ENCODE results near the gene ANO2.
"Not testable (repeated sequence)": the region's sequence is repeated elsewhere in the genome, so short reads cannot be mapped to it uniquely, and the experiment has no call there.

Gene ANO2

DNA sequence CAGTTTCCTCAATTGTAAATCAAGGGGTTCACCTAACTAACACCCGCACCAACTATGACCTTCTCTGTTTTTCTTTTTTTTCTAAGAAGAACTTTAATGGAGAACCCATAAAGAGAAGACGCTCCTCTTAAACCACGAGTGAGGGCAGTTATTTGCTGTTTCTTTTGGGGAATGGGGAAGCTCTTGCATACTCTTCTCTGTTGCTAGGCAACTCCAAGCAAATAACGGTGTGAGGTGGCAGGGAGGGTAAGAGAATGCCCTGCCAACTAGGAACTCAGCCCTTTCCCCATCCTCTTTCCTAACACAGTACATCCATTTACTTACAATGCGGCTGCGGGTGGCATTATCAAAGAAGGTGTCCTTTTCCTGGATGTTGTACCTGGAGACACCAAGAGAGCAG, 114.9 kb downstream of the ANO2 start:
- DNase-seq (ENCODE audit: low read depth), result no peak
- H3K4me3 ChIP-seq (ENCODE audit: control insufficient read depth, low read depth, low read length), result no peak overlapping the region
- no peak for TF ChIP-seq CTCF (IDR thresholded peaks at IDR 0.05; ENCODE audit: control insufficient read depth, insufficient read depth, low read depth, low read length, missing control alignments)

GRCh38 chr12:5827591-5827990, 117.5 kb downstream of the ANO2 start:
- no peak for DNase-seq (ENCODE audit: low read depth)
- TF ChIP-seq CTCF (IDR thresholded peaks at IDR 0.05; ENCODE audit: control insufficient read depth, insufficient read depth, low read depth, low read length, missing control alignments), result no peak
- no peak overlapping the region for H3K4me3 ChIP-seq (ENCODE audit: control insufficient read depth, low read depth, low read length)

DNA sequence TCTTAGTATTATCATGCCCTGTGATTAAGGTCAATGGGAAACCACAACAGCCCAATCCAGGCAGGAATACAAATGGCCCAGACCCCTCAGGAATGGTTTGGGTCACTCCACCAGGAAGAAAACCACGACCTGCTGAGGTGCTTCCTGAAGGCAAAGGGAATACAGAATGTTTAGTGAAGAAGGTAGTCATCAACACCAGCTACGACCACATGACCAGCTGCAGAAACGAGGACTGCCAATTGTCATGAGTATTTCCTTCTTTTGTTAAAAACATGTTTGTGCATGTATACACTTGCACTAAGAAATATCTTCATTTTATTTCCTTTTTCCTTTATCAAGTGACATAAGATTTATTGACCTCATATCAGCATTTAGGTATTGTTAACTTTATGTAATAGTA, 119.3 kb downstream of the ANO2 start:
- H3K4me3 ChIP-seq (ENCODE audit: control insufficient read depth, low read depth, low read length); DNase-seq (ENCODE audit: low read depth): not testable (repeated sequence)

DNA sequence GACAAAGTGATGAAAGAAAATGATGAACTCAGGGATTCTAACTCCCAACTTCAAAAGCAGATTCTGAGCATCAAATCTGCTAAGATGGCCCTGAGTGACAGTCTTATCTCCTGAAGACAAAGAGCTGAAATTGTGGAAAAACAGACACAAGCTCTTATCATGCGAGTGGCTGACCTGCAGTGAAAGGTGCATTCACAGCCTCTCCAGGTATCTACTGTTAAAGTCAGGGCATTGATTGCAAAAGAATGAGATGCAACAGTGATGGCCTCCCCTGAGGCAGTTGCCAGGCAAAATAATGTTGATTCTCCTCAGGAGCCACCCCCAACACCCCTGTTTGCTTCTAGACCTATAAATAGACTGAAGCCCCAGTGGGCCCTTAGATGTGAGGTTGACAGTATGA, 126.2 kb downstream of the ANO2 start:
- not testable (repeated sequence) for H3K4me3 ChIP-seq (ENCODE audit: control insufficient read depth, low read depth, low read length); DNase-seq (ENCODE audit: low read depth)

DNA sequence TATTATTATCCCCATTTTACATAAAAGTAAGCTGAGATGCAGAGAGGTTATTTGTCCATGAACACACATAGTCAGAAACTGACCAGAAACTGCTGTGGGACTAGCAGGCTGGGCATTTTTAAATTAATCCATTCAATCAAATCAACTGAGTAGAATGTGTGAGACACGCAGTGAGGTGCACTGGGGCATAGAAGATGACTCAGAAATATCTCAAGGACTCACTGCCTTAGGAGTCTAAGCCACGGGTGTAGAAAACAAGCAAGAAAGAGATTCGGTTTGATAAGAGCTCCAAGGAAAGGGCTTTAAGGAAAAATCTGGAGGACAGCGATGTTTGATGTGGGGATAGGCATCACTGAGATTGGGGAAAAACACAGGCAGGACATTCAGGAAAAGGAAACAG, 127.8 kb downstream of the ANO2 start:
- no peak for TF ChIP-seq CTCF (IDR thresholded peaks at IDR 0.05; ENCODE audit: control insufficient read depth, insufficient read depth, low read depth, low read length, missing control alignments)
- no peak overlapping the region for H3K4me3 ChIP-seq (ENCODE audit: control insufficient read depth, low read depth, low read length)
- DNase-seq (ENCODE audit: low read depth), result no peak

GRCh38 chr12:5809586-5809985, 135.5 kb downstream of the ANO2 start:
- DNase-seq (ENCODE audit: low read depth), result no peak
- no peak overlapping the region for H3K4me3 ChIP-seq (ENCODE audit: control insufficient read depth, low read depth, low read length)
- TF ChIP-seq CTCF (IDR thresholded peaks at IDR 0.05; ENCODE audit: control insufficient read depth, insufficient read depth, low read depth, low read length, missing control alignments), result no peak

DNA sequence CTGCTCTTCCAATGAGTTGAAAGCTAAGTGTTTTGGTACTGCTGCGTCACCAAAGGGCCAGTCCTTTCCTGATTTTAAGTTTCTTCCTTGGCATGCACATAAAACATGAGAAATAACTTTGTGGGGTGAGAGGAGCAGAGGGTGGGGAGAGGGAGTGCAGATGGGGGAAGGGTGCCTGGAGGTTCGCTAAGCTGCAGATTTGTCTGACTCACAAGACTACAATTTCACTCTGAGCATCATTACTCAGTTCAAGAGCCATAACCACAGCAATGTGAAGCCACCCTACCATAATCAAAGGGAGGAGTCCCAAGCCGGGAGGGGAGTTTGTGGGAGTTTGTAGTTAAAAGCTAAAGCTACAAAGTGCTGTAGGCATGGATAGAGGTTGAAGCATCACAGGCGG, 136.1 kb downstream of the ANO2 start:
- peak; percentile 90 for DNase-seq (ENCODE audit: low read depth)

More for the DNA sequence above, 136.1 kb downstream of the ANO2 start:
- no peak for TF ChIP-seq CTCF (IDR thresholded peaks at IDR 0.05; ENCODE audit: control insufficient read depth, insufficient read depth, low read depth, low read length, missing control alignments)
- no peak overlapping the region for H3K4me3 ChIP-seq (ENCODE audit: control insufficient read depth, low read depth, low read length)
